Activated T-helper 1 cell treated with Interleukin-2 at 50 U/mL for 16 hours (primary cell): Measurements from ENCODE around the gene SLC43A2.
A peak's percentile ranks its signal among the peaks of the same experiment; 100 is the strongest.
"Not testable (repeated sequence)": the region's sequence is repeated elsewhere in the genome, so short reads cannot be mapped to it uniquely, and the experiment has no call there.

Experiments used
- DNase-seq: peaks from one replicate; pipeline ENCODE4 v3.0.0-alpha.2; 2020; ENCODE audit warnings: low read depth

The SLC43A2 gene

GRCh38 chr17:1627982-1628855, at the start of gene SLC43A2:
SLC43A2 (minus strand) TSS chr17:1628834; CDS start chr17:1627874, 960 bp downstream.
- peak; percentile 65 for DNase-seq

- DNase-seq: no peak
Measured at GRCh38 chr17:1676401-1676800, 47.8 kb upstream of the SLC43A2 start.

GRCh38 chr17:1673041-1673785, 44.6 kb upstream of the SLC43A2 start:
- no peak for DNase-seq

GRCh38 chr17:1663934-1664333, 35.3 kb upstream of the SLC43A2 start:
- not testable (repeated sequence) for DNase-seq

- no peak for DNase-seq
Measured at GRCh38 chr17:1661045-1661444, 32.4 kb upstream of the SLC43A2 start.

GRCh38 chr17:1658100-1658499, 29.5 kb upstream of the SLC43A2 start:
- no peak for DNase-seq

GRCh38 chr17:1653735-1654134, 25.1 kb upstream of the SLC43A2 start:
- no peak for DNase-seq

- not testable (repeated sequence) for DNase-seq
Measured at GRCh38 chr17:1652794-1653193, 24.2 kb upstream of the SLC43A2 start.

- DNase-seq: no peak
Measured at GRCh38 chr17:1651559-1651844, 22.9 kb upstream of the SLC43A2 start.

- no peak for DNase-seq
Measured at GRCh38 chr17:1650731-1651558, 22.3 kb upstream of the SLC43A2 start.

GRCh38 chr17:1649844-1650501, 21.3 kb upstream of the SLC43A2 start, which contains the start of gene RILP:
RILP (minus strand) TSS chr17:1649866; CDS start chr17:1649804, 62 bp downstream.
- DNase-seq: no peak

- DNase-seq: peak; percentile 94
Measured at GRCh38 chr17:1648963-1649843, 20.6 kb upstream of the SLC43A2 start.

- DNase-seq: no peak
Measured at GRCh38 chr17:1648173-1648962, 19.7 kb upstream of the SLC43A2 start.

GRCh38 chr17:1647802-1648171, 19.2 kb upstream of the SLC43A2 start:
- DNase-seq: no peak

- DNase-seq: no peak
Measured at GRCh38 chr17:1646199-1646875, 17.7 kb upstream of the SLC43A2 start.

GRCh38 chr17:1645207-1646171, 16.9 kb upstream of the SLC43A2 start, which contains the start of gene SCARF1:
SCARF1 (minus strand) TSS chr17:1645732; CDS start chr17:1645697, 35 bp downstream.
- no peak for DNase-seq

GRCh38 chr17:1644493-1645206, 16.0 kb upstream of the SLC43A2 start:
- DNase-seq: no peak
